Esophagus squamous epithelium (tissue), 4 donors: ENCODE results near the gene IL6.
"Not testable (repeated sequence)": the region's sequence is repeated elsewhere in the genome, so short reads cannot be mapped to it uniquely, and the experiment has no call there.

Experiments used
- CTCF ChIP-seq, 6 experiments: fragments of 450-650 bp in 4 of 6; fragments of 200-600 bp in 2 of 6; sonication (generic) in 2 of 6; IDR thresholded peaks; one replicate each; pipeline ENCODE4 v1.5.1; 2016 to 2019; ENCODE audit warnings: antibody characterized with exemption in 6 of 6, mild to moderate bottlenecking in 4 of 6, moderate library complexity in 4 of 6
- POLR2A ChIP-seq, 4 donors: fragments of 450-650 bp; IDR thresholded peaks; one replicate each; pipeline ENCODE4 v1.6.1; 2017; ENCODE audit warnings: antibody characterized with exemption in 4 of 4, mild to moderate bottlenecking in 4 of 4, moderate library complexity in 3 of 4

GRCh38 chr7:22703978-22704610 is 22.9 kb upstream of the IL6 start:
- not testable (repeated sequence) for TF ChIP-seq CTCF, POLR2A (IDR thresholded peaks at IDR 0.05)
